ENCODE data around the gene GABBR1.
A peak's percentile ranks its signal among the peaks of the same experiment; 100 is the strongest.
"Not testable (repeated sequence)": the region's sequence is repeated elsewhere in the genome, so short reads cannot be mapped to it uniquely, and the experiment has no call there.

The GABBR1 gene

GRCh38 chr6:29666826-29667130, 33.8 kb upstream of the GABBR1 start:
- no peak for DNase-seq (ENCODE audit: extremely low spot score)
- CTCF ChIA-PET, result interaction anchor here (1.7 to 10.1 kb wide), 4 partner anchors 10 to 30 kb away, joined by 5 to 192 read pairs (median 10); partner anchors contain the start of gene MOG

DNA sequence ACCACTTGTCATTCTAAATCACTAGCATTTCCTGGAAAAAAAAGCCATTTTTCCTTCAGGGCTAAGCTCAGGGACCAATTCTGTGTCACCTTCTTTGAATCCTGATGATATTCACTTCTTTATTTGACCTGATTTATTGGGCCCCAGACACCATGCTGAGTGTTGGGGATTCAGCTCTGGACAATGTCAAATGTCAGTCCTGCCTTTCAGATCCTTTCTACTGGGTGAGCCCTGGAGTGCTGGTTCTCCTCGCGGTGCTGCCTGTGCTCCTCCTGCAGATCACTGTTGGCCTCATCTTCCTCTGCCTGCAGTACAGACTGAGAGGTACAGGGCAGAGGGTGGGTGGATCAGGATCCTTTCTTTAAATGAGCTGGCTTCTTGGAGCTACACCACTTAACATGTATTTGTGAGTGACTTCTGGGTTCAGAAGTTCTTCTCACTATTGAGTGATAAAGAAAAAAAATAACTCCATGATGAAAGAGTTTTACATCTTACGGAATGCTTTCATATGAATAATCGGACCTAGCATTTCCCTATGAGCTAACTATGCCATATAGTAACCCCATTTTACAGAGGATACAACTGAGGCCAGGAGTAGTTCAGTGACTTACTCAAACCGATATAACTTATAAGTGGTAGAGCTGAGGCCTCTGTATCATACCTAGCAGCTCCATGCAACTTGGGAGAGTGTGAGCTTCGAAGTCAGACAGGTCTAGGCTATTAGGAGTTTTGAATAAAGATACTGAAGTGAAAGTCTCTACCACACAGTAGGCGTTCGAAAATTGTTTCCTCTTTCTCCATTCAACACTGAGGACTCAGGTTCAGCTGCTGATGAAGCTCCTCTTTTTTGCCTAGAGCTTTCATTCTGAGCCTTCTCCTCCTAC, 33.2 kb upstream of the GABBR1 start:
- TF ChIP-seq, protein P1, sequence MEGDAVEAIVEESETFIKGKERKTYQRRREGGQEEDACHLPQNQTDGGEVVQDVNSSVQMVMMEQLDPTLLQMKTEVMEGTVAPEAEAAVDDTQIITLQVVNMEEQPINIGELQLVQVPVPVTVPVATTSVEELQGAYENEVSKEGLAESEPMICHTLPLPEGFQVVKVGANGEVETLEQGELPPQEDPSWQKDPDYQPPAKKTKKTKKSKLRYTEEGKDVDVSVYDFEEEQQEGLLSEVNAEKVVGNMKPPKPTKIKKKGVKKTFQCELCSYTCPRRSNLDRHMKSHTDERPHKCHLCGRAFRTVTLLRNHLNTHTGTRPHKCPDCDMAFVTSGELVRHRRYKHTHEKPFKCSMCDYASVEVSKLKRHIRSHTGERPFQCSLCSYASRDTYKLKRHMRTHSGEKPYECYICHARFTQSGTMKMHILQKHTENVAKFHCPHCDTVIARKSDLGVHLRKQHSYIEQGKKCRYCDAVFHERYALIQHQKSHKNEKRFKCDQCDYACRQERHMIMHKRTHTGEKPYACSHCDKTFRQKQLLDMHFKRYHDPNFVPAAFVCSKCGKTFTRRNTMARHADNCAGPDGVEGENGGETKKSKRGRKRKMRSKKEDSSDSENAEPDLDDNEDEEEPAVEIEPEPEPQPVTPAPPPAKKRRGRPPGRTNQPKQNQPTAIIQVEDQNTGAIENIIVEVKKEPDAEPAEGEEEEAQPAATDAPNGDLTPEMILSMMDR (IDR thresholded peaks at IDR 0.05; ENCODE audit: control extremely low read depth, extremely low read depth, low read depth, missing control alignments), result no peak
- CTCF ChIA-PET, result interaction anchor here (0.7 to 10.1 kb wide), 5 partner anchors 9 to 348 kb away, joined by 3 to 192 read pairs (median 8); partner anchors contain the start of gene MOG

More at GRCh38 chr6:29666826-29667130, 33.8 kb upstream of the GABBR1 start:
- TF ChIP-seq, protein P1 (IDR thresholded peaks at IDR 0.05; ENCODE audit: control extremely low read depth, extremely low read depth, low read depth, missing control alignments), result no peak
- POLR2A ChIA-PET, result interaction anchor here (1.5 kb wide), 1 partner anchor 17 kb away, joined by 3 read pairs; no protein-coding TSS in a partner anchor

GRCh38 chr6:29663300-29664042, 30.5 kb upstream of the GABBR1 start:
- POLR2A ChIA-PET, result no interaction called here
- TF ChIP-seq, protein P1 (IDR thresholded peaks at IDR 0.05; ENCODE audit: control extremely low read depth, extremely low read depth, low read depth, missing control alignments), result no peak
- no peak for DNase-seq (ENCODE audit: extremely low spot score)
- CTCF ChIA-PET, result interaction anchor here (10.1 kb wide), 1 partner anchor 12 kb away, joined by 192 read pairs; no protein-coding TSS in a partner anchor

More for the DNA sequence above, 33.2 kb upstream of the GABBR1 start:
- POLR2A ChIA-PET, result interaction anchor here (1.5 kb wide), 1 partner anchor 16 kb away, joined by 3 read pairs; no protein-coding TSS in a partner anchor
- DNase-seq (ENCODE audit: extremely low spot score), result peak; percentile 43

GRCh38 chr6:29661502-29662141, 28.6 kb upstream of the GABBR1 start:
- DNase-seq (ENCODE audit: extremely low spot score); POLR2A ChIA-PET: not testable (repeated sequence)
- CTCF ChIA-PET, result interaction anchor here (1.4 to 10.1 kb wide), 3 partner anchors 11 to 14 kb away, joined by 3 to 192 read pairs (median 5); no protein-coding TSS in a partner anchor

- CTCF ChIA-PET, result interaction anchor here (1.4 to 10.1 kb wide), 3 partner anchors 10 to 14 kb away, joined by 3 to 192 read pairs (median 5); no protein-coding TSS in a partner anchor
- TF ChIP-seq, protein P1 (IDR thresholded peaks at IDR 0.05; ENCODE audit: control extremely low read depth, extremely low read depth, low read depth, missing control alignments), result no peak
- DNase-seq (ENCODE audit: extremely low spot score), result no peak
- POLR2A ChIA-PET, result no interaction called here
Measured at GRCh38 chr6:29661071-29661470, 28.1 kb upstream of the GABBR1 start.

DNA sequence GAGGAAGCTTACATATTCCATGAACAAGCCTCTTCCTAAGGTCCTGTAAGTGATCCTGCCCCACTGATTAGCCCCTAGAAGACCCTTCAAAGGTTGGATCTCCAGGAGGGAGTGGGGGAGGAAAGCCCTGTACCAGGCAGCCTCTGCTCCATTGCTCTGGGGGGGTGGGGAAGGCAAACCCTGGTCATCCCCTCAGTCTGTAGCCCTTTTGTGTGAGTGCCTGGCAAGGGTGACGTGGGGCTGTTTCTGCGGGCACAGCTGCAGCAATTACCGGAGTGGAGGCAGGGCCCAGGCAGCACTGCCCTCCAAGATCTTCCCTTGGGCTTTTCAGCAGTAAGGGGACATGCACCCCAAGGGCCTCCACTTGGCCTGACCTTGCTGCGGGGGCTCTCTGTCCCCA, 23.8 kb upstream of the GABBR1 start, which contains the start of gene MOG:
MOG (plus strand) TSS at position 295 of the 400 bp plus-strand sequence. CDS start 118 bp downstream, outside the sequence.
- CTCF ChIA-PET, result interaction anchor here (1.0 to 2.2 kb wide), 3 partner anchors 10 to 357 kb away, joined by 3 to 8 read pairs (median 3); no protein-coding TSS in a partner anchor
- no peak for DNase-seq (ENCODE audit: extremely low spot score)
- POLR2A ChIA-PET, result no interaction called here
- TF ChIP-seq, protein P1 (IDR thresholded peaks at IDR 0.05; ENCODE audit: control extremely low read depth, extremely low read depth, low read depth, missing control alignments), result no peak

Data from GM10248 (cell line).